ENCODE data around the gene RAB6B.

RAB6B gene

GRCh38 chr3:133881492-133881891 lies 14.2 kb downstream of the RAB6B start:
- DNase-seq (ENCODE audit: low read depth): no peak

DNA sequence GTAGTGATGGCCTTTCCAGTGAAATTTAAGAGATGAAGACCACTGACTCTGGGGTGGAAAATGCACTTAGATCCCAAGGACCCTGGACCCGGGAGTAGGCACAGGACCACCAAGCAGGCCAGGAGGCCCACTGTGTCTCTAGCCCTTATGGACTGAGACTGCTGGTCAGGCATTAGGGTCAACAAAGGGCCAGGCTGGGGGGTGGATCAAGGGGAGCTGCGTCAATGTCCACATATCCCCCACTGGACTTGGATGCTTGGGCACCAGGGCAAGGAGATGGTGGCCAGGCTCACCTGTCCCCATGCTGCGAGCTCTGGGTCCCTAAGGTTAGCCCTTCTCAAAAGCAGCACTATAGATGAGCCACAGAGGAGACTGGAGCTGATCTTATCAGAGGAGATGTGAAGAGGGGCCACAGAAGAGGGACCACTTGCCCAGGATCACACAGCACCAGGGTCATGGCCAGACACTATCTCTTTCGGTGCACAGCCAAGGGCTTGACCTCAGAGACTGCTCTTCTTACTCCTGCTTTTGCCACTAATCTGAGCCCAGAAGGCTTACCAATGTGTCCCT lies 14.7 kb downstream of the RAB6B start:
- no peak for DNase-seq (ENCODE audit: low read depth)

DNA sequence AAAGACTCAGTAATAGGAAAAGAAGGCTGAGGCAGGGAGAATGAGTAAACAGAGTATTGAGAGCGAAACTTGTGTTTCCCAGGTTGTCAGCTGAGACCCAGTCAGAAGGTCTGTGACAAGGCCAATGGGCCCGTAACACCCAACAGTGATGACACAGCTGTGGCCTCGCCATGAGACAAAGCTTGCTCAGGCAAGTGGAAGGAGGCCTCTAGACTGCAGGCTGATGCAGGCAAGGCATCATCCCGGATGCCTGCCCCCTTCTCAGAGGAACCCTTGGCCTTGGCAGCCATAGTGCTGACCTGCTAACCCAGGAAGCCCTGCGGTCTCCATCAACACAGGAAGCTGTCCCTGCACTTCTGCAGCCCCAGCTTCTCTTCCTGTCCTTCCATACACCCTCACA lies 15.4 kb downstream of the RAB6B start:
- DNase-seq (ENCODE audit: low read depth): no peak

DNA sequence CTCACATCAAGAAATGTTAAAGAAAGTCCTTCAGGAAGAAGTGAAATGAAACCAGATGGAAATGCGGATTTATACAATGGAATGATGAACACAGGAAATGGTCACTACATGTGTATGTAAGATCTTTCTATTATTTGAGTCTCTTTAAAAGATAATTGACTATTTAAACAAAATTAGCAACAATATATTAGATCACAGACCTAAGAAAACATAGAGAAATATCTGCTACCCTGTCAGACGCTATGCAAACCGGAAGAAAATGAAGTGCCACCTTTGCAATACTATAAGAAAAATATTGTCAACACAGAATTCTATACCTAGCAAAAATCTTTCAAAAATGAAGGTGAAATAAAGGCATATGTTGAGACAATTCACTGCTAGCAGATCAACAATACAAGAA lies 17.2 kb downstream of the RAB6B start:
- DNase-seq (ENCODE audit: low read depth): no peak

DNA sequence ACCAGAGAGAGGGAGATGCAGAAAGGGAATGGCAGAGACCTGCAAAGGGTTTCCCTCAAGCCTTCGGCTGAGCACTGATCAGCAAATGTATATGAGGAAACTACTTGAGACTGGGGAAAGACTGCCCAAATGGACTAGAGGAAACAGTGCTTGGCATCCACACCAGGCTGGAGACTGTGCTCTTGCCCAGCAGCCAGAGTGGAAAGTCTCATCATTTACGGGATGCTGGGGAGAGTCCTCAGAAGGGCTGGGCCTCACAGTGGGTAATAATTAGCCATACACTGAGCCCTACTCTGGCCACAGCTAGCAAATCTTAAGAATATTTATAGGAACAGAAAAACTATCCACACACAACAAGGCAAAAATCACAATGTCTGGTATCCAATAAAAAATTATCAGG lies 18.5 kb downstream of the RAB6B start:
- no peak for DNase-seq (ENCODE audit: low read depth)

DNA sequence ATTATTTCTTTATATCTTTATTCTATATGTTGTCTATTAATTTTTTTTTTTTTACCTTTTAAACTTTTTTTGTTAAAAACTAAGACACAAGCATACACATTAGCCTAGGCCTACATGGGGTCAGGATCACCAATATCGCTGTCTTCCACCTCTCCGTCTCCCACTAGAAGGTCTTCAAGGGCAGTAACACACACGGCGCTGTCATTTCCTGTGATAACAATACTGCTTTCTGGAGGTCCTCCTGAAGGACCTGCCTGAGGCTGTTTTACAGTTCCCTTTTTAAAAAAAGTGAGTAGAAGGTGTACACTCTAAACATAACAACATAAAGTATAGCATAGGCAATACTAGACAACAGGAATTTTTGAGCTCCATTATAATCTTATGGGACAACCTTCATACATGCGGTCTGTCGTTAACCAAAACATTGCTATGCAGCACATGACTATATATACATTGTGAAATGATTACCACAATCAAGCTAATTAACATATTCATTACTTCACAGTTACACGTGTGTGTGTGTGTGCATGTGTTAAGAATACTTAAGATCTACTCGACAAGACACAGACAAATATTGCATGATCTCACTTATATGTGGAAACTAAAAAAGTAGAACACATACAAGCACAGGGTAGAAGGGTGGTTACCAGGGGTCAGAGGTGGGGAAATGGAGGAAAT lies 20.8 kb downstream of the RAB6B start:
- no peak for DNase-seq (ENCODE audit: low read depth)

GRCh38 chr3:133874344-133874743 lies 21.3 kb downstream of the RAB6B start:
- no peak for DNase-seq (ENCODE audit: low read depth)

DNA sequence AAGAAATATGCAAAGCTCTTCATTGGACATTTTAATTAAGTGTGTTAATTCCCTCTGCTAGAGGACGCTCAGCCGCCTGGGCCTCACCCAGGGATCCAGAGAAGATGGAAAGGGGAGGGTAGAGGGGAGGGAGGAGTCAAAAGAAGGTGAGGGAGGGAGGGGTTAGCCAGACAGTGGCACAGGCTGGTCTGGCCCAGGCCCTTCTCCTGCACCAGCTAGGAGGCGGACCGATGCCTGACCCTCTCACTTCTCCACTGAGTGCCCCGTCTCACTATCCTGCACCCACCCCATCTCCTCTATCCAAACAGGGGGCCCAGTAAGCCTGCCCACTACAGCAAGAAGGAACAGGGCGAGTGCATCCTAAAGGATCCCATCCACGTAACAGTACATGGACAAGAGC lies 22.9 kb downstream of the RAB6B start:
- DNase-seq (ENCODE audit: low read depth): no peak

- no peak for DNase-seq (ENCODE audit: low read depth)
Measured at GRCh38 chr3:133872161-133872560, 23.5 kb downstream of the RAB6B start.

DNA sequence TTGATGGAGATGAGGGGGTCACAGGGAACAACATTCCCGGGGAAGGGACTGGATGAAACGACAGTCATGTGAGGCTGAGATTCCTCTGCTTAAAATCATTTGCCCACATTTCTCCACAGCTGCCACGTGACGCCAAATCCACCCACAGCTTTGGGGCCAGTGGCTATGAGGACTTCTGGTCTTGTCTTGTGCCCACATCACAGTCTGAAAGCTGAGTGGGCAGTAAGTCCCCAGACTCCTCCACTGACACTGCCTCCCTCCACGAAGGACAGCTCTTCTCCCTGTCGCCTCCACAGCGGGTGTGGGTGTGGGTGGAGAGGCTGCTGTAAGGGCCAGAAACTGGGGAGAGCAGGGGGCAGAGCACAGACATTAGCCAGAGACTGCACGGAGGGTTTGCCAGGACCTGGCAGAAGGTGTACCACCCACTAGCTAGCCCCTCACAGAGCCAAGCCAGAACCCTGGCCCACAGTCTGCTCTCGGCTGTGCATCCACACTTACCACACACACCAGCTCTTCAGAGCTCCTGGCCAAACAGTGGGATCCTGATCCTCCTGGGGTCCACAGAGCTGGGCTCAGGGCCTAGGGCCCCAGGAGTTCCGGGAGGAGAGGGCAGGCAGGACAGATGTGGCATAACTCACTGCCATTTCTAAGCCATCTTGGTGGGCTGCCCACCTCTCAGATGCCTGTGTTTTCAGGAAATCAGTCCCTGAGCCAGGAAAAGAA lies 24.2 kb downstream of the RAB6B start:
- DNase-seq (ENCODE audit: low read depth): no peak

GRCh38 chr3:133870822-133871221 lies 24.9 kb downstream of the RAB6B start:
- no peak for DNase-seq (ENCODE audit: low read depth)

- DNase-seq (ENCODE audit: low read depth): no peak
Measured at GRCh38 chr3:133869586-133869985, 26.1 kb downstream of the RAB6B start.

GRCh38 chr3:133868758-133869475 lies 26.8 kb downstream of the RAB6B start:
- no peak for DNase-seq (ENCODE audit: low read depth)

DNA sequence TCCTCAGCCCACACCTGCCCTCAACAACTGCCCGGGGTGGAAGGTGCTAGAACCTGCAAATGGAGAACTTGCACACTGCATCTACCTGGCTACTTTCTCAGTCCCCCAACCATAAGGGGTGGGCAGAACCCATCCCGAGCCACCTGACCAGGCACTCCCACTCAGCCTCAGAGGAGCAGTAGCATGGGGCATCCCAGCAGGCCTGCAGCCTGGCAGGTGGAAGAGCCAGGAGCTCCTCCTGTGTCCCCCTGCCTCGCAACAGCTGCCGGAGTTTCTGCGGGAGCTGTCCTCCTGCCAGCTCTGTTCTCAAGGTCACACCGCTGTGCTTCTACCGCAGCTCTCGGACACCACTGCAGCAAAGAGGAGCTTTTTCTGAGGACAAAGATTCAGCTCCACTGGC lies 27.5 kb downstream of the RAB6B start:
- no peak for DNase-seq (ENCODE audit: low read depth)

GRCh38 chr3:133866141-133866540 lies 29.5 kb downstream of the RAB6B start:
- DNase-seq (ENCODE audit: low read depth): no peak

DNA sequence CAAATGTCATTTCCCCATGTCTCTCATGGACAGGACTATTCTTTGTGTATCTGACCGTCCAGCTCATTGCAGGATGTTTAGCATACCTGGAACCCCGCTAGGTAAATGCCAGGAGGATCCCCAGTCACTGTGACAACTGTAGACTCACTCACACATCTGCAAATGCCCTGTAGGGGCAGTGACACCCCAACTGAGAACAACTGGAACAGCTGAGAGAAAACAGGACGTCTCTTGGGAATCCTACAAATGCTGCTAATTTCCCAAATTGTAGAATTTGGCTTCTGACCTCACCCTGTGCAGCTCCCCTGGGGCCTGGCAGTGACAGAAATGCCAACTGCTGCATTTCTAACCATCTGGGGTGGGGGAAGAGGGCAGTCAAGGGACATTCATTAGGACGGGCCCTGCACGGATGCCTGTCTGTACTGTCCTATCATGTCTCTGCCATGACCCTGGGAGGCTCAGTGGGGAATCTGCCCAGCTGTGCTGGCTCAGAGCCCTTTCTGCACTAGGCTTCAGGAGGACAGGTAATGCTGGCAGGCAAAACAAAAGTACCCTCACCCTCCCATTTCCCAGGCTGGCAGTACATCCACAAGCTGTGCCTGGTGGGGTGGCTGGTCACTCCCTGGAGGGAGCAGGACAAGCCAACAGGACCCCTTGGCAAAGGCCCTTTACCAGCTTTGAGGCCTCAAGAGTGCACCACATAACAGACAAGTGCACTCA lies 30.4 kb downstream of the RAB6B start:
- no peak for DNase-seq (ENCODE audit: low read depth)

- no peak for DNase-seq (ENCODE audit: low read depth)
Measured at GRCh38 chr3:133864616-133865015, 31.1 kb downstream of the RAB6B start.

DNA sequence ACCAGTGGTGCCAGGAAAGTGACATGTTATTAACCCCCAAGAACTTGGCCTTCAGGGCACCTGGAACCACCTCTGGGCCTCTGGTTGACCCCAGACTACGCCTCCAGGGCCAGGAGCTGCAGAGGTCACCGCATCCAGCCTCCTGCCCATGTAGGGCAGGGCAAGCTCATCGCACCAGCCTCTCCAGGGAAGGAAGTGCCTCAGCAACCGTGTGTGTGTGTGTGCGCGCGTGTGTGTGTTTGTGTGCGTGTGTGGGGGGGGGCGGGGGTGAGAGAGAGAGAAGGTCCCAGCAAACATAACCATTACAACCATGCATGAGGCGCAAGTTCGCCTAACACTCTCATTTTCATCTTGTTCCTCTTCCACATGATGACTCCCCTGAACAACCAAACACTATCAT lies 31.8 kb downstream of the RAB6B start:
- DNase-seq (ENCODE audit: low read depth): no peak

- DNase-seq (ENCODE audit: low read depth): no peak
Measured at GRCh38 chr3:133862161-133862560, 33.5 kb downstream of the RAB6B start.

DNA sequence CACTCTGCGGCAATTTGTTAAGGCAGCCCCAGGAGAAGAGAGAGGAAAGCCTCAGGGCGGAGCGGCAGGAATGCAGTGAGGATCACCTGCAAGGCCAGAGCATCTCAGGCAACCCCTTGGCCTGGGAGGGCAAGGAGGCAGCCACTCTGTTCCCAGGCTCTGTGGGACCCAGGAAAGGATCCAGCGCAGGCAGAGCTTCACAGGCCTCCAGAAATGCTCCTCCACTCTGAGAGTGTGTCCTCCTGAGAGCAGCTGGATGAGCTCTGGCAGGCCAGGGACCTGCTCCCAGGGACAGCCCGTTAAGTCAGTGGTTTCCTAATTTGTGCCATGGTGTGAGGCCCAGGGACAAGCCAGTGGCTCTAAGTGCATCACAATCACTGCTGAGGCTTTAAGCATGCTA lies 35.2 kb downstream of the RAB6B start:
- no peak for DNase-seq (ENCODE audit: low read depth)

GRCh38 chr3:133859381-133860234 lies 36.1 kb downstream of the RAB6B start:
- no peak for DNase-seq (ENCODE audit: low read depth)
